SK-N-SH (cell line): Measurements from ENCODE around the gene C3orf20. TPM values are rescaled to one million over a fixed set of nuclear protein-coding genes. Genes with fewer than 3 reads are reported as not detected.

Experiments
- CTCF ChIA-PET: fragments of 300-600, 350-600 bp; formaldehyde crosslinking; extraction: SDS; loops from one replicate; lab custom pipeline; 2021; lab: Yijun Ruan, JAX
- POLR2A ChIA-PET: fragments of 350-600 bp; sonication (Branson Sonifier 250); formaldehyde crosslinking; extraction: SDS; loops from one replicate; lab custom pipeline; 2020; ENCODE audit warnings: antibody characterized with exemption, inconsistent platforms; lab: Yijun Ruan, JAX
- DNase-seq: peaks from one replicate; pipeline ENCODE4 v3.0.0; 2012
- H2AFZ ChIP-seq: fragments of 200-600 bp; sonication (generic); 2 replicates; pipeline ENCODE4 v1.8.1; 2016; ENCODE audit warnings: antibody characterized with exemption, mild to moderate bottlenecking, low read depth
- H3F3A ChIP-seq: fragments of 200-600 bp; sonication (generic); replicated peaks from 2 replicates; pipeline ENCODE3; 2016; ENCODE audit warnings: antibody characterized with exemption, mild to moderate bottlenecking; ENCODE audit not compliant: insufficient read depth
- H3K27ac ChIP-seq, 2 experiments: fragments of 200-500 bp in 1 of 2; fragments of 200-600 bp in 1 of 2; sonication (Bioruptor generic) in 1 of 2; sonication (generic), shearing (Covaris generic) in 1 of 2; 2 replicates each; pipeline versions ENCODE4 v1.5.1 to v1.6.1; 2014 to 2016; ENCODE audit warnings: low read depth in 2 of 2, inconsistent platforms in 1 of 2, low read length in 1 of 2, mild to moderate bottlenecking in 1 of 2, mixed read lengths in 1 of 2
- H3K27me3 ChIP-seq: fragments of 200-600 bp; sonication (generic), shearing (Covaris generic); 2 replicates; pipeline ENCODE4 v1.6.1; 2016; ENCODE audit warnings: mixed run types; ENCODE audit not compliant: insufficient read depth
- H3K36me3 ChIP-seq, 2 experiments: fragments of 200-500 bp in 1 of 2; fragments of 200-600 bp in 1 of 2; sonication (Bioruptor generic) in 1 of 2; sonication (generic) in 1 of 2; replicated peaks in 1 of 2; 2 replicates each; pipeline versions ENCODE3 to v1.5.1; 2014 to 2016; ENCODE audit warnings: low read length in 1 of 2, mild to moderate bottlenecking in 1 of 2; ENCODE audit not compliant: insufficient read depth in 2 of 2, control insufficient read depth in 1 of 2
- H3K4me1 ChIP-seq, 2 experiments: fragments of 200-500 bp in 1 of 2; fragments of 200-600 bp in 1 of 2; sonication (Bioruptor generic) in 1 of 2; sonication (generic), shearing (Covaris generic) in 1 of 2; 2 replicates each; pipeline versions ENCODE4 v1.5.1 to v1.6.1; 2014 to 2016; ENCODE audit warnings: low read depth in 1 of 2, low read length in 1 of 2, mixed run types in 1 of 2; ENCODE audit not compliant: insufficient read depth in 2 of 2, control insufficient read depth in 1 of 2
- H3K4me2 ChIP-seq: fragments of 200-600 bp; sonication (generic), shearing (Covaris generic); 2 replicates; pipeline ENCODE4 v1.6.1; 2017; ENCODE audit warnings: mixed run types
- H3K4me3 ChIP-seq, 2 experiments: fragments of 200-500 bp in 1 of 2; fragments of 200-600 bp in 1 of 2; sonication (Bioruptor generic) in 1 of 2; sonication (generic), shearing (Covaris generic) in 1 of 2; 2 replicates each; pipeline versions ENCODE4 v1.5.1 to v1.8.1; 2014 to 2016; ENCODE audit warnings: low read depth in 2 of 2, inconsistent platforms in 1 of 2, low read length in 1 of 2, mild to moderate bottlenecking in 1 of 2, mixed read lengths in 1 of 2, moderate library complexity in 1 of 2
- H3K79me2 ChIP-seq: fragments of 200-600 bp; sonication (generic); 2 replicates; pipeline ENCODE4 v1.8.1; 2017; ENCODE audit warnings: mild to moderate bottlenecking; ENCODE audit not compliant: insufficient read depth
- H3K9ac ChIP-seq: fragments of 200-600 bp; sonication (generic); 2 replicates; pipeline ENCODE4 v1.6.1; 2017; ENCODE audit warnings: mixed run types
- H3K9me2 ChIP-seq: fragments of 200-600 bp; sonication (generic); 2 replicates; pipeline ENCODE4 v1.6.1; 2017; ENCODE audit warnings: mixed run types
- H3K9me3 ChIP-seq: fragments of 200-600 bp; sonication (generic); 2 replicates; pipeline ENCODE4 v1.6.1; 2017; ENCODE audit warnings: mixed run types, mild to moderate bottlenecking, moderate library complexity
- H4K20me1 ChIP-seq: fragments of 200-600 bp; sonication (generic); 2 replicates; pipeline ENCODE4 v1.6.1; 2017; ENCODE audit warnings: mild to moderate bottlenecking, mixed run types; ENCODE audit not compliant: insufficient read depth
- CHD2 ChIP-seq: fragments of 150-350 bp; IDR thresholded peaks from 2 replicates; pipeline ENCODE4 v1.6.1; 2018; ENCODE audit warnings: low read length; ENCODE audit not compliant: partially characterized antibody
- CTCF ChIP-seq: fragments of 200-600 bp; sonication (generic); IDR thresholded peaks from 2 replicates; pipeline ENCODE4 v1.6.1; 2017; ENCODE audit warnings: antibody characterized with exemption, mild to moderate bottlenecking, moderate library complexity
- EP300 ChIP-seq, 2 experiments: IDR thresholded peaks; 2 replicates each; pipeline versions ENCODE4 v1.4.0 to v1.6.1; 2012; ENCODE audit warnings: borderline replicate concordance in 1 of 2, low read depth in 1 of 2, low read length in 1 of 2
- EZH2phosphoT487 ChIP-seq: fragments of 200-600 bp; sonication (generic); IDR thresholded peaks from 2 replicates; pipeline ENCODE4 v1.6.1; 2017; ENCODE audit warnings: low read depth, mixed run types, mild to moderate bottlenecking, antibody characterized with exemption, moderate library complexity, borderline replicate concordance
- FOXJ3 ChIP-seq: sonication (generic); formaldehyde crosslinking; IDR thresholded peaks from 2 replicates; pipeline ENCODE4 v1.5.1; 2020; ENCODE audit warnings: mild to moderate bottlenecking, missing genetic modification reagents
- GATA2 ChIP-seq: sonication (generic); formaldehyde crosslinking; IDR thresholded peaks from 2 replicates; pipeline ENCODE4 v1.5.0; 2020; ENCODE audit warnings: mild to moderate bottlenecking, missing genetic modification reagents
- MAX ChIP-seq: IDR thresholded peaks from 2 replicates; pipeline ENCODE4 v1.4.0; 2012; ENCODE audit warnings: low read depth
- MEF2A ChIP-seq: IDR thresholded peaks from 2 replicates; pipeline ENCODE4 v1.4.0; 2012; ENCODE audit warnings: low read depth, borderline replicate concordance
- MXI1 ChIP-seq: IDR thresholded peaks from 2 replicates; pipeline ENCODE4 v1.6.1; 2012; ENCODE audit warnings: mild to moderate bottlenecking, low read depth, low read length, improper control_type of control experiment
- NFIC ChIP-seq: IDR thresholded peaks from 2 replicates; pipeline ENCODE4 v1.4.0; 2012; ENCODE audit warnings: borderline replicate concordance
- RAD21 ChIP-seq: IDR thresholded peaks from 2 replicates; pipeline ENCODE4 v1.6.1; 2012; ENCODE audit warnings: mild to moderate bottlenecking, low read length
- TCF12 ChIP-seq: IDR thresholded peaks from 2 replicates; pipeline ENCODE4 v1.4.0; 2012
- TEAD4 ChIP-seq: IDR thresholded peaks from 2 replicates; pipeline ENCODE4 v1.4.0; 2012; ENCODE audit warnings: mild to moderate bottlenecking, borderline replicate concordance; ENCODE audit not compliant: insufficient read depth
- USF2 ChIP-seq: fragments of 150-350 bp; IDR thresholded peaks from 2 replicates; pipeline ENCODE4 v1.6.1; 2017; ENCODE audit warnings: antibody characterized with exemption, low read length, low read depth, borderline replicate concordance
- YY1 ChIP-seq: IDR thresholded peaks from 2 replicates; pipeline ENCODE4 v1.4.0; 2012; ENCODE audit warnings: low read depth, mild to moderate bottlenecking
- WGBS: methylation state at CpG from one replicate; pipeline ENCODE4 v1.1.6; 2017; ENCODE audit warnings: low lambda C conversion rate; 5-methylcytosine and 5-hydroxymethylcytosine counted together
- polyA plus RNA-seq, 3 experiments: library from polyadenylated mRNA; depleted of rRNA; stranded (reverse); fragments of >200 nt; gene quantifications; 2 replicates each; pipeline ENCODE4 v1.2.3, GENCODE V29; 2012
- TF ChIP-seq, protein P1 (sequence below): IDR thresholded peaks from 2 replicates; pipeline ENCODE4 v1.4.0; 2012; ENCODE audit warnings: low read depth, borderline replicate concordance
- TF ChIP-seq, protein P2 (sequence below): IDR thresholded peaks from 2 replicates; pipeline ENCODE4; 2012

Gene C3orf20
- polyA plus RNA-seq, 1 of the 3 experiments (the other 2 are of a cell fraction) = not detected

DNA sequence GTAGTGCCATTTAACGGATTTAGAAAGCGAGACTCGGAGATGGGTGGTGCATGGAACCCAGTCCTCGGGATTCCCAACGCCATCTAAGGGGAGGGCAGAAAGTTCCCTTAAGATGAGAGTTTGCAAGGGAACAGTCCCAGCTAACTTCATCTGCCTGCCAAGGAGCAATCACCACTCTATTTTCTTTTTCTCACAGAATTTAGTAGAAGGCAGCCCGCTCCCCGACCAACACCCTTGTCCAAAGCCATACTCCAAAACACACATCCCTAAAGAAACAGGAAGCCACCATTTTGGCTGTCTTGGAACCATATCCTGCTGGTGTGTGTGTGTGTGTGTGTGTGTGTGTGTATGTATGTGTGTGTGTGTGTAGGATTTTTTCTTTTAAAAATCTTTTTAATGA, 136.7 kb downstream of the C3orf20 start:
- ChIA-PET POLR2A (no interaction called here), CTCF (interaction anchor here (1.6 kb wide), 1 partner anchor 102 kb away, joined by 4 read pairs; no protein-coding TSS in a partner anchor)
- no peaks in the 10 kb centered on the region for H3K36me3 ChIP-seq
- 80% methylated on average over 7 of the region's 7 CpGs for WGBS
- DNase-seq = no peak
- no peaks in the 10 kb centered on the region for H3K9me2 ChIP-seq
- no peak overlapping the region for H3K4me2 ChIP-seq
- no peaks in the 10 kb centered on the region for H3F3A ChIP-seq
- no peak overlapping the region for H3K27ac ChIP-seq
- H3K4me1 ChIP-seq = peaks cover 0 to 2% of the 10 kb centered on the region in 2 experiments; a peak in 1 of 4 replicates
- no peaks in the 10 kb centered on the region for H4K20me1 ChIP-seq
- TF ChIP-seq USF2 (no peak), FOXJ3 (CRISPR knock-in tag) (no peak), CHD2 (no peak), MAX (no peak), CTCF (no peak), YY1 (no peak), TEAD4 (no peak), TCF12 (no peak)
- TF ChIP-seq, protein P1, sequence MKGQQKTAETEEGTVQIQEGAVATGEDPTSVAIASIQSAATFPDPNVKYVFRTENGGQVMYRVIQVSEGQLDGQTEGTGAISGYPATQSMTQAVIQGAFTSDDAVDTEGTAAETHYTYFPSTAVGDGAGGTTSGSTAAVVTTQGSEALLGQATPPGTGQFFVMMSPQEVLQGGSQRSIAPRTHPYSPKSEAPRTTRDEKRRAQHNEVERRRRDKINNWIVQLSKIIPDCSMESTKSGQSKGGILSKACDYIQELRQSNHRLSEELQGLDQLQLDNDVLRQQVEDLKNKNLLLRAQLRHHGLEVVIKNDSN = no peak
- no peaks in the 10 kb centered on the region for H3K9me3 ChIP-seq
- H3K79me2 ChIP-seq = no peaks in the 10 kb centered on the region
- H3K4me3 ChIP-seq = no peak overlapping the region
- H3K9ac ChIP-seq = no peak overlapping the region
- no peak overlapping the region for H2AFZ ChIP-seq
- H3K27me3 ChIP-seq = peaks cover 9% of the 10 kb centered on the region; the same call in 1 of the 2 replicates

- Histone ChIP-seq H3F3A (no peaks in the 10 kb centered on the region), H2AFZ (no peak overlapping the region), H3K9me3 (no peaks in the 10 kb centered on the region), H3K4me1 (peaks cover 0 to 2% of the 10 kb centered on the region in 2 experiments; a peak in 1 of 4 replicates), H3K79me2 (no peaks in the 10 kb centered on the region), H3K9me2 (no peaks in the 10 kb centered on the region), H3K4me3 (no peak overlapping the region), H3K27ac (no peak overlapping the region), H3K4me2 (no peak overlapping the region), H4K20me1 (no peaks in the 10 kb centered on the region), H3K36me3 (no peaks in the 10 kb centered on the region), H3K9ac (no peak overlapping the region), H3K27me3 (peaks cover 9% of the 10 kb centered on the region; the same call in 1 of the 2 replicates)
- ChIA-PET CTCF (interaction anchor here (1.6 kb wide), 1 partner anchor 101 kb away, joined by 4 read pairs; no protein-coding TSS in a partner anchor), POLR2A (no interaction called here)
- DNase-seq = no peak
- WGBS = 66% methylated on average over 6 of the region's 9 CpGs
- no peak for TF ChIP-seq USF2
- TF ChIP-seq, protein P2, sequence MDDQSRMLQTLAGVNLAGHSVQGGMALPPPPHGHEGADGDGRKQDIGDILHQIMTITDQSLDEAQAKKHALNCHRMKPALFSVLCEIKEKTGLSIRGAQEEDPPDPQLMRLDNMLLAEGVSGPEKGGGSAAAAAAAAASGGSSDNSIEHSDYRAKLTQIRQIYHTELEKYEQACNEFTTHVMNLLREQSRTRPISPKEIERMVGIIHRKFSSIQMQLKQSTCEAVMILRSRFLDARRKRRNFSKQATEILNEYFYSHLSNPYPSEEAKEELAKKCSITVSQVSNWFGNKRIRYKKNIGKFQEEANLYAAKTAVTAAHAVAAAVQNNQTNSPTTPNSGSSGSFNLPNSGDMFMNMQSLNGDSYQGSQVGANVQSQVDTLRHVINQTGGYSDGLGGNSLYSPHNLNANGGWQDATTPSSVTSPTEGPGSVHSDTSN = no peak
- TF ChIP-seq TCF12 = no peak
- TF ChIP-seq MEF2A = no peak
- TF ChIP-seq FOXJ3 (CRISPR knock-in tag) = no peak
- TF ChIP-seq NFIC = no peak
- TF ChIP-seq RAD21 = no peak
- no peak for TF ChIP-seq MXI1
- TF ChIP-seq GATA2 = no peak
- TF ChIP-seq EZH2phosphoT487 = no peak
- TF ChIP-seq TEAD4 = no peak
- TF ChIP-seq CTCF = no peak
- TF ChIP-seq EP300 (IDR thresholded peaks at IDR 0.05; ENCODE audit: borderline replicate concordance in 1 of 2, low read depth in 1 of 2, low read length in 1 of 2) = no peak
These were observed 137.4 kb downstream of the C3orf20 start for GRCh38 chr3:14812196-14812790.
